HG03432 (cell line): ENCODE data around the gene SH3RF3.

ENCODE experiments used
- ATAC-seq: cut with Tn5 transposase; IDR thresholded peaks from one replicate; pipeline ENCODE4 v1.9.1; 2021; ENCODE audit warnings: mild to moderate bottlenecking, moderate library complexity; ENCODE audit not compliant: unreplicated experiment

The SH3RF3 gene

GRCh38 chr2:109508556-109508955 lies 379.6 kb downstream of the SH3RF3 start:
- ATAC-seq = no peak

- peak; percentile 23 for ATAC-seq
Observed at GRCh38 chr2:109510136-109511028, 381.4 kb downstream of the SH3RF3 start.

DNA sequence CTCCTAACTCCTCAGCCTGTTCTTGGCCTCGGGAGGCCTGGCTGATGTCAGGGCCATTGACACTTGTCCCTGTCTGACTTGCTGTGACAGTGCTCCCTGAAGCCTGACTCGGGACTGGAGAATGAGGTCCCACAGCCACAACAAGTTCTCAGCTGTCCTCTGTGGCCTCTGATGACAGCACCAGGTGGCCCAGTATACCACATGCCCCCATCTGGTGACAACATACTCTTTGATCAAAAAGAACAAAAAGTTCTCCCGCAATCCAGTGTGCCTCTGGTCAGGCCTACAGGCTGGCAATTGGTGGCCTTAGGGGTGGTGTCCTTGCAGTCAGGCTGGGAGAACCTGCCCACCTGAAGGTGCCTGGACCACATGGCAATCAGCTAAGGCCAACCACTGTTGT lies 382.2 kb downstream of the SH3RF3 start:
- no peak for ATAC-seq

- no peak for ATAC-seq
Observed at GRCh38 chr2:109512076-109512475, 383.1 kb downstream of the SH3RF3 start.

GRCh38 chr2:109513230-109513629 lies 384.2 kb downstream of the SH3RF3 start:
- no peak for ATAC-seq

- peak; percentile 68 for ATAC-seq
Observed at GRCh38 chr2:109513749-109514588, 385.0 kb downstream of the SH3RF3 start.

DNA sequence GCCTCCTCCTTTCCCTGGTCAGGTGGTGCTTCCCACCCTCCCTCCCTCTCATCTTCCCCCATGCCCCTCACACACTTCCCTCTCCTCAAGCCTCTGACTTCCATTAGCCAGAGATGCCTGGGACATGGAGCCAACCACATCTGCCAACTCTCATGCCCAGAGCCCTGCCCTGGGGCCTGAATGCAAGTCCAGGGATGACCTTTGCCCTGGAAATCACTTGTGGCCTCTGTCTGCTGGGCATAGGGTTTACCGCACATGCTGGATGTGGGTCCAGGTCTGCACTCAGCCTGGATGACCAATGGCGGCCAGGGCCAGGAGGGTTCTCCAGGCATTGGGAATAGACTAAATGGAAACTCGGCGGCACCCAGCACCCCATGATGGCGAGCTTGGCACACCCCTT lies 385.9 kb downstream of the SH3RF3 start:
- ATAC-seq = no peak

DNA sequence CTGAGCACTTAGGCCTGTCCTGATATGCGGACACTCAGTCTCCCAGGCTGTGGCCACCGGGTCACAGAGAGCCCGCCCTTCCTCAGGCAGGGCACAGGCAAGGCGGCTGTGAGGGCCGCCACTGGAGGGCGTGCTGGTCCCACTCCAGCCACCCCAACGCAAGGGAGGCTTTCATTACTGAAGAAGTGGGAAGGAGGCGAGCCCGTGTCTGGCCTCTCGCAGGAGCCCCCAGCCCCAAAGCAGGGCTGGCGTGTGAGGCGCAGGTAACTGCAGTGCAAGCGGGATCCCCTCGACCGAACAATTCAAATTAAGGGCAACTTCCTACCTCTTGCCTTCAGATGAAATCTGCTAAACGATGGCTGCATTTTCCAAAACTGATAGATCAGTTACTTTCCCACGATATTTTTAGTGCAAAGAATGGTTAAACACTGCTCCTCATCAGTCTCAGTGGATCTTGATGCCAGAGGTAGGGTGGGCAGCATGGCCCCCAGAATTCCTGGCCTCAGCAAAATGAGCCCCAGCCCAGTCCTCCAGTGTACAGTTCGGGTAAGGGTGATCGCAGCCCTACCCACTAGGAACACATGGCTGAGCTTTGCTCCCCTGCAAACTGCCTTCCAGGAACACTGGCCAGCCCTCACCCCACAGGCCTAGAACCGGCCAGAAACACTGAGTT lies 387.6 kb downstream of the SH3RF3 start:
- no peak for ATAC-seq

GRCh38 chr2:109517118-109517889 lies 388.3 kb downstream of the SH3RF3 start:
- no peak for ATAC-seq

- no peak for ATAC-seq
Observed at GRCh38 chr2:109519513-109519912, 390.5 kb downstream of the SH3RF3 start.

DNA sequence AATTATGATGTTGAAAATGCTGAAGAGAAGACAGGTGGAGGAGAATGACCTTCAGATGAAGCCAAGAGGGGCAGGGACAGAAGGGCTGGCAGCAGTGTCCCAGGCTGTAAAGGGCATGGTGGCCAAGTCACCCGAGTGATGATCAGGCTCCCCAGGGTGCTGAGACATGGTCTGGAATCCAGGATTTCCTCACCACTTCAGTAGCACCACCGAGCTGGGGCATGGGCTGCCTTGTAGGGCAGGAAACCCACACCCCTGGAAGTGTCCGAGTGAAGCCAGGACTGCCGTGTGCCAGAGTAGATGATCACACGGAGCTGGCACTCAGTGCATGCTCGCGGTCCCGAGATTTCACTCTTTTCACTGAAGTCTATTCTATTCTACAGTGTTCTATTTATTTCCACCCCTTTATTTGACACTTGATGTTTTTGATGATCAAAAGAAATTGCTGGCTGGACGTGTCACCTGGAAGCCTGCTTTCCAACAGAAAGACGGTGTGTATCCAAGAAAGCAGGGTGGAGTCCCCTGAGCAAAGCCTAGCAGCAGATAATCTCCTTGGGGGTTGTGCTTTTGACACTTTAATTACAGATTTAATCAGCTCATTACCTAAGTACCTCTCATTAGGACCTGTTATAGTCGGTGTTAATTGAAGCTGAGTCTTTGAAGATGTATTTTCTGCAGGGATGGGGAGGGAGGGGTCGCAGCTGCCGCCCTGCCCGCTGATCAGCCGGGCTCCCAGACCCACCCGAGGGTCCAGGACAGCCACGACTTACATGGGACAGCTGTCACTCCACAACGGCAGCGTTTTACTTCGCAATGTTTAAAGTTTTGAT lies 392.4 kb downstream of the SH3RF3 start:
- no peak for ATAC-seq

GRCh38 chr2:109522063-109522374 lies 393.0 kb downstream of the SH3RF3 start:
- ATAC-seq = no peak

DNA sequence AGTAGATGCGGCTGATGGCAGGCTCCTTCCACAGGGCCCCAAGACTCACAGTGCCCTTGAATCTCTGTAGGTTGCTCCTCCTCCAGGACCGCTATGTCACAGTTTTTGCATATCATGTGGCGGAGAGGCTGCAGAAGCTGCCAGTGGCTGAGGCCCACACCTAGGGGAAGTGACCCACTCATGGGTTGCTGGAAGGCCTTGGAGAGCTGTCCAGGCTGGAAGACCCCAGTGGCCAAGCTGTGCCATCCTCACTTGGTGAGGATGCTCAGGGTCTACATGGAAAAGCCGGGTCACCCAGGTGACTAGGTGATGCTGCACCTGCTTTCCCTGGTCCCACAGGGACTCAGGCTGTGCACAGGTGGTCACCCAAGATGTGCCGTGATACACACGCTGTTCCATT lies 394.1 kb downstream of the SH3RF3 start:
- no peak for ATAC-seq

- ATAC-seq = no peak
Observed at GRCh38 chr2:109523536-109524361, 394.7 kb downstream of the SH3RF3 start.

GRCh38 chr2:109525836-109526235 lies 396.8 kb downstream of the SH3RF3 start:
- ATAC-seq = no peak

DNA sequence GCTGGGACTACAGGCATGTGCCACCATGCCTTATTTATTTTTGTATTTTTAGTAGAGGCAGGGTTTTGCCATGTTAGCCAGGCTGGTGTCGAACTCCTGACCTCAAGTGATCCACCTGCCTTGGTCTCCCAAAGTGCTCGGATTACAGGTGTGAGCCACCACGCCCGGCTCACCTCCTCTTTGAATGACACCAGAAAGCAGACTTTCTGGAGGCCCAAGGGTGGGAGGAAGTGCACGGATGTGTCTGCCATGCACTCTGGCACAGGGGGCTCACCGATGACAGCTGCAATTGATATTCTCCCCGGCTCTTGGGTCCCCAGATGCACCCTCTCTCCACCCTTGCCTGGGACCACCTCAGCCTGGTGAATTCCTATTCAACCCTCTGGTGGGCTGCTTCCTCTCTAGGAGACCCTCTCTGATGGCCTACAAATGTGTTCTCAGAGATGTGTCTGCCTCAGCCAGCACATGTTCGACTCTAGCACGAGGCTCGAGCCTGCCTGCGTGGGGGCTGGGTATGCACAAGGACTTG lies 397.5 kb downstream of the SH3RF3 start:
- no peak for ATAC-seq

DNA sequence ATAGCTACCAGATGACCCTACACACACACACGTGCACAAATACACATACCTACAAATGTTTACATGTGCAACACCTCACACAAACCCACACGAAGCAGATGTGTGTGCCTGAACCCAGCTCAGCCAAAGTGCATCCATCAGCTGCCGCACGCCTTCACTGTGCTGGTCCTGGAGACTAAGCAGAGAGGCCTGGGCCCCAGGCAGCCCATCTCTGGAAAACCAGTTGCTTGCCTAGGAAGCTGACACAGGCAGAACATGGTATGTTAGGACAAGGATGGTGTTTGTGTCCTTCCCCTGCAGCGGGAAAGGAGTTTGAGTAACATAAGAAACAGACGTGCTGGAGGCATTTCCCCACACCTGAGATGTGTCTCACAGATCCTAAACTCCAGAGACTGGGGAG lies 398.1 kb downstream of the SH3RF3 start:
- no peak for ATAC-seq

- no peak for ATAC-seq
Observed at GRCh38 chr2:109527846-109528705, 399.1 kb downstream of the SH3RF3 start.
